ENCODE results near the gene CDH12. TPM values are rescaled to one million over a fixed set of nuclear protein-coding genes. Genes with fewer than 3 reads are reported as not detected.

CDH12 gene
- total and polyA plus RNA-seq, 2 donors (not counting 3 experiments of a cell fraction or from before 2014, with no cell fraction given): 0.03 TPM; not detected in 1

DNA sequence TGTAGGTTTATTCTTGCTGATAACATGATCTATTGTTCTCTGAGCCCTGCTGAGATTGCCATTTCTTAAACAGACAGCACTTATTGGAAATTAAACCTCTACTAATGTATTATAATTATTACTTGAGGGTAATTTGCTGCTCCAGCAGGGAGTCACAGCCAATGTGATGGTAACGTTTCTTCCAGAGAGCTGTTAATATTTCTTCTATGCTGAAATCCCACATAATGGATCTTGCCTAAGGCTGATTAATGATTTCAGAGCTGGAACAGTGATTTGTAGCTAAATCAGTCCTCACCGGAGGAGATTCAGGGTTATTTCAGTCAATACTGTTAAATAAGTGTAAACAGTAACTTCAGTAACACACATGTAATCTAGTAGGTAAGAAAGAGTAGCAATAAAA is 170.1 kb downstream of the CDH12 start:
- BruUV-seq (replicated peaks): no TSS peak
- no peak overlapping the region for H2AFZ ChIP-seq (ENCODE audit: low read depth, low read length)
- dilution Hi-C loops (cut with MboI; ENCODE audit: extremely low pct_ligation_motif_present, low sequenced_read_pairs): no loop called here

More for the DNA sequence above, 170.1 kb downstream of the CDH12 start:
- no peak for TF ChIP-seq GATA2 (IDR thresholded peaks at IDR 0.05; ENCODE audit: insufficient read depth, insufficient read length, low read depth, low read length)
- no peak for TF ChIP-seq JUN (IDR thresholded peaks at IDR 0.05; ENCODE audit: borderline replicate concordance, insufficient read depth, insufficient read length, low read depth)
- no peak for TF ChIP-seq FOS (IDR thresholded peaks at IDR 0.05; ENCODE audit: borderline replicate concordance, insufficient read depth, low read length)
- TF ChIP-seq, protein P1, sequence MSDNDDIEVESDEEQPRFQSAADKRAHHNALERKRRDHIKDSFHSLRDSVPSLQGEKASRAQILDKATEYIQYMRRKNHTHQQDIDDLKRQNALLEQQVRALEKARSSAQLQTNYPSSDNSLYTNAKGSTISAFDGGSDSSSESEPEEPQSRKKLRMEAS (IDR thresholded peaks at IDR 0.05; ENCODE audit: insufficient read depth, insufficient read length): no peak
- TF ChIP-seq MYC (IDR thresholded peaks at IDR 0.05; ENCODE audit: low read depth, low read length): no peak
- TF ChIP-seq EZH2 (IDR thresholded peaks at IDR 0.05; ENCODE audit: borderline replicate concordance, low read depth, low read length, severe bottlenecking): no peak
- no peak for TF ChIP-seq POLR2A (IDR thresholded peaks at IDR 0.05; ENCODE audit: low read depth, low read length)
- TF ChIP-seq, protein P2, sequence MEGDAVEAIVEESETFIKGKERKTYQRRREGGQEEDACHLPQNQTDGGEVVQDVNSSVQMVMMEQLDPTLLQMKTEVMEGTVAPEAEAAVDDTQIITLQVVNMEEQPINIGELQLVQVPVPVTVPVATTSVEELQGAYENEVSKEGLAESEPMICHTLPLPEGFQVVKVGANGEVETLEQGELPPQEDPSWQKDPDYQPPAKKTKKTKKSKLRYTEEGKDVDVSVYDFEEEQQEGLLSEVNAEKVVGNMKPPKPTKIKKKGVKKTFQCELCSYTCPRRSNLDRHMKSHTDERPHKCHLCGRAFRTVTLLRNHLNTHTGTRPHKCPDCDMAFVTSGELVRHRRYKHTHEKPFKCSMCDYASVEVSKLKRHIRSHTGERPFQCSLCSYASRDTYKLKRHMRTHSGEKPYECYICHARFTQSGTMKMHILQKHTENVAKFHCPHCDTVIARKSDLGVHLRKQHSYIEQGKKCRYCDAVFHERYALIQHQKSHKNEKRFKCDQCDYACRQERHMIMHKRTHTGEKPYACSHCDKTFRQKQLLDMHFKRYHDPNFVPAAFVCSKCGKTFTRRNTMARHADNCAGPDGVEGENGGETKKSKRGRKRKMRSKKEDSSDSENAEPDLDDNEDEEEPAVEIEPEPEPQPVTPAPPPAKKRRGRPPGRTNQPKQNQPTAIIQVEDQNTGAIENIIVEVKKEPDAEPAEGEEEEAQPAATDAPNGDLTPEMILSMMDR (IDR thresholded peaks at IDR 0.05; ENCODE audit: extremely low read depth in 1 of 2, insufficient read depth in 1 of 2, low read depth in 1 of 2, low read length in 2 of 2): no peak
- TF ChIP-seq POLR2AphosphoS5 (IDR thresholded peaks at IDR 0.05; ENCODE audit: insufficient read depth, low read depth, low read length): no peak
- Histone ChIP-seq H3K9me3 (replicated peaks; ENCODE audit: control insufficient read depth, insufficient read depth, low read length) (no peaks in the 10 kb centered on the region), H3K4me3 (replicated peaks in 1 of 3; ENCODE audit: insufficient read depth in 1 of 3, low read depth in 1 of 3, low read length in 3 of 3) (no peak overlapping the region), H3K36me3 (ENCODE audit: control insufficient read depth in 2 of 2, extremely low read depth in 1 of 2, insufficient read depth in 2 of 2, low read length in 2 of 2) (no peaks in the 10 kb centered on the region), H3K27ac (ENCODE audit: insufficient read depth, low read depth, low read length) (no peak overlapping the region), H3K9me1 (replicated peaks; ENCODE audit: control insufficient read depth, extremely low read depth, insufficient read depth, low read length) (no peaks in the 10 kb centered on the region), H4K20me1 (replicated peaks; ENCODE audit: control insufficient read depth, extremely low read depth, insufficient read depth, low read length) (no peaks in the 10 kb centered on the region), H3K27me3 (ENCODE audit: control insufficient read depth in 2 of 2, insufficient read depth in 2 of 2, low read length in 2 of 2) (no peaks in the 10 kb centered on the region), H3K79me2 (ENCODE audit: control insufficient read depth, insufficient read depth, low read length) (no peaks in the 10 kb centered on the region), H3K4me1 (ENCODE audit: control insufficient read depth, extremely low read depth, insufficient read depth, low read length) (no peaks in the 10 kb centered on the region), H3K9ac (replicated peaks; ENCODE audit: extremely low read depth, insufficient read depth, low read length) (no peak overlapping the region), H3K4me2 (ENCODE audit: insufficient read depth, low read length) (no peak overlapping the region)
- POLR2A ChIA-PET: no interaction called here
- FAIRE-seq (no peak), DNase-seq (ENCODE audit: low read depth, low spot score) (no peak)
- CTCF ChIA-PET: no interaction called here
- intact Hi-C loops (cut with micrococcal nuclease): no loop called here

All from endothelial cell of umbilical vein (primary cell).